Endothelial cell of umbilical vein (primary cell): Measurements from ENCODE around the gene SSH2. TPM values are rescaled to one million over a fixed set of nuclear protein-coding genes. Genes with fewer than 3 reads are reported as not detected.

Source experiments
- BruUV-seq: library from RNA; stranded (reverse); fragments of 400-500 nt; replicated peaks from 2 replicates; lab custom pipeline; 2021; lab: Mats Ljungman, UMichigan
- CTCF ChIA-PET: fragments of 300-600, 350-600 bp; sonication (Branson Sonifier 250); formaldehyde crosslinking; loops from one replicate; lab custom pipeline; 2021; ENCODE audit warnings: antibody characterized with exemption, inconsistent platforms; lab: Charles Lee
- POLR2A ChIA-PET: fragments of 300-600, 350-600 bp; sonication (Branson Sonifier 250); formaldehyde crosslinking; loops from one replicate; lab custom pipeline; 2021; ENCODE audit warnings: antibody characterized with exemption, inconsistent platforms; lab: Charles Lee
- DNase-seq: peaks from one replicate; pipeline ENCODE4 v3.0.0-alpha.2; 2011; ENCODE audit warnings: low read depth, low spot score
- FAIRE-seq: peaks from 2 replicates; lab custom pipeline; 2011; peaks lifted over from hg19 to GRCh38; lab: Jason Lieb, UNC
- H2AFZ ChIP-seq: 2 replicates; pipeline ENCODE4 v1.6.0; 2012; ENCODE audit warnings: low read depth, low read length, control low read depth, inconsistent platforms
- H3K27ac ChIP-seq: 2 replicates; pipeline ENCODE4 v1.5.1; 2011; ENCODE audit warnings: low read depth, mild to moderate bottlenecking, control low read depth, low read length, moderate library complexity; ENCODE audit not compliant: insufficient read depth
- H3K27me3 ChIP-seq, 2 experiments: 2 replicates each; pipeline versions ENCODE4 v1.6.0 to v1.6.1; 2011; ENCODE audit warnings: low read length in 2 of 2, mixed read lengths in 1 of 2; ENCODE audit not compliant: control insufficient read depth in 2 of 2, insufficient read depth in 2 of 2
- H3K36me3 ChIP-seq, 2 experiments: 2 replicates in 1 of 2; 3 replicates in 1 of 2; pipeline ENCODE4 v1.5.1; 2011; ENCODE audit warnings: low read length in 2 of 2, mild to moderate bottlenecking in 1 of 2, moderate library complexity in 1 of 2; ENCODE audit not compliant: control insufficient read depth in 2 of 2, insufficient read depth in 2 of 2; ENCODE audit errors: extremely low read depth in 1 of 2
- H3K4me1 ChIP-seq: 3 replicates; pipeline ENCODE4 v1.5.1; 2011; ENCODE audit warnings: mild to moderate bottlenecking, low read length; ENCODE audit not compliant: control insufficient read depth, insufficient read depth; ENCODE audit errors: extremely low read depth
- H3K4me2 ChIP-seq: 2 replicates; pipeline ENCODE4 v1.6.1; 2011; ENCODE audit warnings: low read length, control low read depth, mixed read lengths; ENCODE audit not compliant: insufficient read depth
- H3K4me3 ChIP-seq, 3 experiments: fragments of 200-600 bp in 1 of 3; sonication (generic), shearing (Covaris generic) in 1 of 3; replicated peaks in 1 of 3; 2 replicates each; pipeline ENCODE4 v1.5.1; 2011 to 2016; ENCODE audit warnings: control low read depth in 3 of 3, low read length in 3 of 3, mild to moderate bottlenecking in 2 of 3, inconsistent platforms in 1 of 3, low read depth in 1 of 3, moderate library complexity in 1 of 3; ENCODE audit not compliant: insufficient read depth in 1 of 3
- H3K79me2 ChIP-seq: 2 replicates; pipeline ENCODE4 v1.6.0; 2012; ENCODE audit warnings: low read length, inconsistent platforms; ENCODE audit not compliant: control insufficient read depth, insufficient read depth
- H3K9ac ChIP-seq: replicated peaks from 2 replicates; pipeline ENCODE3; 2011; ENCODE audit warnings: low read length, control low read depth; ENCODE audit not compliant: insufficient read depth; ENCODE audit errors: extremely low read depth
- H3K9me1 ChIP-seq: replicated peaks from 3 replicates; pipeline ENCODE4 v1.6.0; 2011; ENCODE audit warnings: mild to moderate bottlenecking, low read length; ENCODE audit not compliant: control insufficient read depth, insufficient read depth; ENCODE audit errors: extremely low read depth
- H3K9me3 ChIP-seq: replicated peaks from 2 replicates; pipeline ENCODE4 v1.5.1; 2012; ENCODE audit warnings: low read length, inconsistent platforms; ENCODE audit not compliant: control insufficient read depth, insufficient read depth
- H4K20me1 ChIP-seq: replicated peaks from 2 replicates; pipeline ENCODE3; 2011; ENCODE audit warnings: mild to moderate bottlenecking, low read length; ENCODE audit not compliant: control insufficient read depth, insufficient read depth; ENCODE audit errors: extremely low read depth
- CTCF ChIP-seq, 2 donors: IDR thresholded peaks; 1 replicate in 1 of 2; 2 replicates in 1 of 2; pipeline ENCODE4 v1.5.1; 2011; ENCODE audit warnings: low read length in 2 of 2, mild to moderate bottlenecking in 2 of 2, moderate library complexity in 2 of 2, control low read depth in 1 of 2, inconsistent platforms in 1 of 2, low read depth in 1 of 2; ENCODE audit not compliant: insufficient read depth in 1 of 2; ENCODE audit errors: extremely low read depth in 1 of 2
- FOS ChIP-seq: IDR thresholded peaks from 2 replicates; pipeline ENCODE4 v1.6.1; 2011; ENCODE audit warnings: mild to moderate bottlenecking, low read length, moderate library complexity, borderline replicate concordance; ENCODE audit not compliant: insufficient read depth
- GATA2 ChIP-seq: IDR thresholded peaks from 2 replicates; pipeline ENCODE4 v1.7.0; 2011; ENCODE audit warnings: low read depth, mild to moderate bottlenecking, moderate library complexity, mixed read lengths, low read length; ENCODE audit not compliant: insufficient read length, insufficient read depth
- JUN ChIP-seq: IDR thresholded peaks from 2 replicates; pipeline ENCODE4 v1.6.1; 2011; ENCODE audit warnings: borderline replicate concordance, low read depth; ENCODE audit not compliant: insufficient read length, insufficient read depth
- MYC ChIP-seq: IDR thresholded peaks from one replicate; pipeline ENCODE4 v1.6.1; 2011; ENCODE audit warnings: mild to moderate bottlenecking, low read depth, low read length
- POLR2A ChIP-seq: IDR thresholded peaks from 2 replicates; pipeline ENCODE4 v1.6.1; 2012; ENCODE audit warnings: low read depth, mild to moderate bottlenecking, control low read depth, low read length
- dilution Hi-C: fragments of 300-500 bp; cut with MboI; formaldehyde crosslinking; loops from one replicate; pipeline ENCODE4 v1.15.0; 2019; ENCODE audit warnings: low sequenced_read_pairs; ENCODE audit not compliant: extremely low pct_ligation_motif_present
- intact Hi-C: fragments of 100-400 bp; cut with micrococcal nuclease; formaldehyde crosslinking; loops from one replicate; pipeline ENCODE4 v1.10.0; 2022
- polyA plus RNA-seq, 4 experiments: library from polyadenylated mRNA; depleted of rRNA in 3 of 4; stranded (reverse) in 3 of 4; unstranded in 1 of 4; fragments of >200 nt; gene quantifications; 2 replicates each; pipeline versions ENCODE4 v1.2.1 to v1.2.3, GENCODE V29; 2011 to 2012; ENCODE audit warnings: missing spikeins in 1 of 4
- total RNA-seq: library from RNA; stranded (reverse); gene quantifications from 2 replicates; pipeline ENCODE4 v1.2.3, GENCODE V29; 2021

Gene SSH2
- total and polyA plus RNA-seq, 2 donors (not counting 3 experiments of a cell fraction or from before 2014, with no cell fraction given), result 24.6 to 60.9 TPM

DNA sequence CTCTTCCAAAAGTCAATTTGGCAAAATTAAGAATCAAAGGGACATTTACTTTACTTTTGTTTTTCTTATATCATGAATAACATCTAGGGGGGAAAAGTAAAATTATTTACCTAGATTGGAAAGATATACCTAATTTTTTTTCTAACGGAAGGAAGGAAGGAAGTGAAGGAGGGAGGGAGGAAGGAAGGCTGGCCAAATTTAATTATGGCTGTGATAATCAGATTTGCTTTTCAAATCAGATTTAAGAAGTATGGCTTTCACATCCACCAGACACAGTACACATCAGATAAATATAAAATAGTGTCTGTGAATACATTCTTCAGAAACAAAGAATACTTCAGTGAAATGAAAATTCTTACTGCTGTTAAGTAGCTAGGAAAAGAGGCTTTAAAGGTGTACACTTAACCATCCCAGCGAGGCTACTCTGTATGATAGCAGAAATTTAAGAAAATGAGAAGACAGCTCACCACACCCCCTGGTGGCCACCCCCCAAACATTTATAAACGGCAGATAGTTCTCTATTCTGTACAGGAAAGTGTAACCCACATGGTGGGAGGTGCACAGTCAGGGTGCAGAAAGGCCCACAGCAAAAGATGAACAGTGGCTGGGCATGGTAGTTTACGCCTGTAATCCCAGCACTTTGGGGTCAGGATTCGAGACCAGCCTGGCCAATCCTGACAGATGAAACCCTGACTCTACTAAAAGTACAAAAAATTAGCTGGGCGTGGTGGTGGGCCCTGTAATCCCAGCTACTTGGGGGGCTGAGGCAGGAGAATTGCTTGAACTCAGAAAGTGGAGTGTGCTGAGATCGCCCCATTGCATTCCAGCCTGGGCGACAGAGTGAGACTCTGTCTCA lies 150.8 kb downstream of the SSH2 start:
- peaks cover 6% of the 10 kb centered on the region for H3K4me1 ChIP-seq
- peaks cover 0 to 2% of the 10 kb centered on the region in 2 experiments for H3K36me3 ChIP-seq
- H2AFZ ChIP-seq, result no peak overlapping the region
- peak overlapping the region; percentile 76 for H3K4me2 ChIP-seq
- FAIRE-seq (peak; percentile 73), DNase-seq (peak; percentile 81)
- intact Hi-C loops (loop anchor here (1.0 to 2.0 kb wide), 3 partner anchors 52 to 160 kb away; no protein-coding TSS in a partner anchor), dilution Hi-C loops (no loop called here)
- H3K79me2 ChIP-seq, result no peaks in the 10 kb centered on the region
- ChIA-PET CTCF (interaction anchor here (0.6 to 8.9 kb wide), 54 partner anchors 8 to 325 kb away, joined by 3 to 275 read pairs (median 4); partner anchors contain the start of genes ANKRD13B and CORO6), POLR2A (interaction anchor here (0.6 to 1.6 kb wide), 4 partner anchors 95 to 161 kb away, joined by 3 to 5 read pairs (median 4); partner anchors contain the start of gene SSH2)
- H3K9ac ChIP-seq, result no peak overlapping the region
- BruUV-seq, result no TSS peak
- H3K27ac ChIP-seq, result no peak overlapping the region
- H3K27me3 ChIP-seq, result no peaks in the 10 kb centered on the region
- H3K9me3 ChIP-seq, result no peaks in the 10 kb centered on the region
- TF ChIP-seq FOS (no peak), CTCF (IDR thresholded peaks at IDR 0.05; ENCODE audit: extremely low read depth in 1 of 2, insufficient read depth in 1 of 2, low read depth in 1 of 2, low read length in 2 of 2) (peak; percentile 61 to 64)
- H3K4me3 ChIP-seq, result no peak overlapping the region
- no peaks in the 10 kb centered on the region for H3K9me1 ChIP-seq
- no peaks in the 10 kb centered on the region for H4K20me1 ChIP-seq

GRCh38 chr17:29777663-29778062 lies 152.4 kb downstream of the SSH2 start:
- intact Hi-C loops, result loop anchor here (2.0 kb wide), 1 partner anchor 51 kb away; no protein-coding TSS in a partner anchor
- Histone ChIP-seq H4K20me1 (no peaks in the 10 kb centered on the region), H3K36me3 (peaks cover 0 to 2% of the 10 kb centered on the region in 2 experiments), H3K27ac (no peak overlapping the region), H3K27me3 (no peaks in the 10 kb centered on the region), H3K9ac (no peak overlapping the region), H3K4me3 (no peak overlapping the region), H3K4me1 (peaks cover 6% of the 10 kb centered on the region), H3K79me2 (no peaks in the 10 kb centered on the region), H3K9me3 (no peaks in the 10 kb centered on the region), H2AFZ (no peak overlapping the region), H3K9me1 (no peaks in the 10 kb centered on the region), H3K4me2 (no peak overlapping the region)
- DNase-seq (no peak), FAIRE-seq (no peak)
- POLR2A ChIA-PET, result no interaction called here
- no peak for TF ChIP-seq POLR2A
- TF ChIP-seq JUN, result no peak
- TF ChIP-seq GATA2, result no peak
- no peak for TF ChIP-seq CTCF (IDR thresholded peaks at IDR 0.05; ENCODE audit: extremely low read depth in 1 of 2, insufficient read depth in 1 of 2, low read depth in 1 of 2, low read length in 2 of 2)
- TF ChIP-seq FOS, result no peak
- TF ChIP-seq MYC, result no peak
- dilution Hi-C loops, result no loop called here
- CTCF ChIA-PET, result interaction anchor here (0.6 to 8.9 kb wide), 7 partner anchors 11 to 159 kb away, joined by 3 to 275 read pairs (median 15); no protein-coding TSS in a partner anchor
- BruUV-seq, result no TSS peak
